Hematopoietic multipotent progenitor cell treated with erythropoietin and hydrocortisone succinate and interleukin-3 and kit ligand, for 15 days (in vitro differentiated cells): ENCODE measurements around the gene EZR.
"Not testable (repeated sequence)": the region's sequence is repeated elsewhere in the genome, so short reads cannot be mapped to it uniquely, and the experiment has no call there.

Experiments
- DNase-seq: peaks from one replicate; pipeline ENCODE4 v3.0.0-alpha.2; 2015; ENCODE audit warnings: low spot score

EZR gene

DNA sequence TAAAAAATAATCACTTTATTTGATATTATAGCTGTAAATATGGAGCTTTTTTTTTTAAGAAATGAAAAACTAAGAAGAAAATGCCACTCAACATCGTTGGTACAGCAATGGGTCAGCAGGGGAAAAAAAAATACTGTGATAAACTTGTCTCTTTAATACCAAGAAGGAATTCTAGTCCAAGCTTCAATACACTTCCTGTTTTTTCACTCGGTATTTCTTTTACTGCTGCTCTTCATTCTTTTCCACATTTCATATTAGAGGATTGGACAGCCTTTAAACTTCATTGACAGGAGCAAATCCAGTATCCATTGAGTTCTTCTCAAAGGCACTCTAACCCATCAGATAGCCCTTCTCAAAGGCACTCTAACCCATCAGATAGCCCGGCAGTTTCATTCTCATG lies 22.2 kb upstream of the EZR start:
- no peak for DNase-seq

DNA sequence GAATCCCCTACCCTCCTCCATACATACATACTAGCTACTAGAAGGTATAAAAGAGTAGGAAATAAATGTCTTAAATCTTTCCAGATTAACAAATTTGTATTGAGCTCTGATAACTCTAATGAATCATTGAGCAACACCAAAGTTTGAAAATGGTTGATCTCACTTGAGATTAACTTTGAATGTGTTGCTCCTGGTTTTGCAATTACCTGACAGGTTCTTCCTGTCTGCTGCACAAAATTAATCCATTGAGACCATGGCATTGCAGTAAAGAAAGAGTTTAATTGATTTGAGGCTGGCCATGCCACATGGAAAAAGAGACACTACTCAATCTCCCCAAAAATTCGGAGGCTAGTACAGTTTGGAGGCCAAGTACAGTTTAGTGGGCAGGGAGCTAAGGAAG lies 21.3 kb upstream of the EZR start:
- no peak for DNase-seq

DNA sequence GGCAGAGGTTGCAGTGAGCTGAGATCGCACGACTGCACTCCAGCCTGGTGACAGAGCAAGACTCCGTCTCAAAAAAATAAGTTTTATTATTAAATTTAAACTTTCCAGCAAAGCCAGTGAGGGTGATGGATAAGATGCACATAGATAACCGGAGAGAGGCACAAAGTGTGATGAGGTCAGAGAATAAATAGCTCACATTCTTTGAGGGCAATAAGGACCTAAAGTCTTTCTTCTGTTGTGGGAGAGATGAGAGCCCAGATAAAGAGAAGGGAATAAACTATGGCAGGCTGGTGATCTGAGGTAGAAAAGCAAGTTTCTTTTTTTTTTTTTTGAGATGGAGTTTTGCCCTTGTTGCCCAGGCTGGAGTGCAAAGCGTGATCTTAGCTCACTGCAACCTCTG lies 20.6 kb upstream of the EZR start:
- DNase-seq, result no peak

DNA sequence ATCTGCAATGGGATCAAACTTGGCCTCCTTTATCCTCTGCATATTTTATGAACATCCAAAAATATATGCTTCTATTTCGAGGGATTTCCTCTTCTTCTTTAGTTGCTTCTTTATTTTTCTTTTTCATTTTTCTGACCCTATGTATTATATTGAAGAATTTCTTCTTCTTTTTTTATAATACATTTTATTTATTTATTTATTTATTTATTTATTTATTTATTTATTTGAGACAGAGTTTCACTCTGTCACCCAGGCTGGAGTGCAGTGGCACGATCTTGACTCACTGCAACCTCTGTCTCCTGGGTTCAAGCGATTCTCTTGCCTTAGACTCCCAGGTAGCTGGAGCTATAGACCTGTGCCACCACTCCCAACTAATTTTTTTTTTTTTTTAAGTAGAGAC lies 19.6 kb upstream of the EZR start:
- DNase-seq, result not testable (repeated sequence)

DNA sequence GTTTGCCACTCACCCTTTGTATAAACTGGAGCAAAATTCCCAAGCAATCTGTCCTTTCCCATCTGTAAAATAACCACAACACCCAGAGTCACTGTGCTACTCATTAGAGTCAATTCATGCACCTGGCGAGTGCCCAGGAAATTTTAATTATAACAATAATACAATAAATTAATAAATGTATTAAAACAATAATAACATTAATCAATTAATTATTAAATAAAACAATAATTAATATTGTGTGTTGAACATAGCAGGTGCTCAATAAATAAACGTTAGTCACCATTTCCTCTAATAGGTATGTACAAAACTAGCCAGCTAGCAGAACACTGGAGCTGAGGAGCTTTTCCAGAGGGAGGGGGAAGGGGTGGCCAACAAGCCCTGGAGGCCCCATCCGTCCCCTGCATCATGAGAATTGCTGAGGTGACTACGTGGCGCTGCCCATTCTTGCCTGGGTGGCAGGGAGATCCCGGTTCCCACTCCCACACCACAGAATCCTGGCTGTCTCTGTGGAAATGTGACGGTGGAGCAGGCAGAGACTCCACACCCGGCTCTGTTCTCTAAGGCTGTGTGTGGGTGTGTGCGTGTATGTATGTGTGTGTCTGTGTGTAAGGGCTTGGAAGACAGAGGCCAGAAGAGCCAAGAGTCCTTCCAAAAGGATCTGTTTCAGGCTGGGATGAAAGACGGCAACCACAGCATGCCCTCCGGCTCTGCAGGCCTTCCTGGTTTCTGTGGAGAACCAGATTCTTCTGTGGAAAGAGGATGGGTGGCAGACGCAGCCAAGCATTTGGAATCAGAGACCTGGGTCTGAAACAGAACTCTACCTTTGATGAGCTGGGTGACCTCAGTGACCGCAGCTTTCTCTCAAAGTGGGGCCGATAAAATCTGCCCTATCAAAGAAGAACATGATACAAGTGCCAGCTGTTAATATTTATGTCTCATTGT lies 18.8 kb upstream of the EZR start:
- no peak for DNase-seq

DNA sequence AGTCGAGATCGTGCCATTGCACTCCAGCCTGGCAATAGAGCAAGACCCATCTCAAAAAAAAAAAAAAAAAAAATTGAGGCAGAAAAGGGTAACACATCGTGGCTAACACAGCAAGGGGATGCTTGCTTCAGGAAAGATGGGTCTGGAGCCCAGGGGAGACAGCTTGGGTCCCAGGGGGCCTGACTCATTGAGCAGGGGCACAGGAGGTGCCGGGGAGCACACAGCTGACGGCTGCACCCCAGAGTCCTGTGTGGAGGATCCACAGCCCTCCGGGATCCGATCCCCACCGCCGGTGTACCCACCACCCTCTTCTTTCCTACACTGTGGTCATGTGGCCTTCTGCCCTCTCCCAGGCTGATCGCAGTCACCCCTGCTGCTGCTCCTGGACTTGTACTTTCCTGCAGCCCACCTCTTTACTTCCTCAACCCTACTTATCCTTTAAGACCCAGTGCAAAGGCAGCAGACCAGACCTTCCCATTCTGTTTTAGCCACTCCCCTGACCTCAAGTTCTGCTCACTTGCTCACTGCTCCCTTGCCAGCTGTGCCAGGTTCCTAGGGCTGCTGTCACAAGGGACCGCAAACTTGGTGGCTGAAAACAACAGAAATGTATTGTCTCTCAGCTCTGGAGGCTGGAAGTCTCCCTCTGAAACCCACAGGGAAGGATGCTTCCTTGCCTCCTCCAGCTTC lies 17.6 kb upstream of the EZR start:
- DNase-seq, result no peak

DNA sequence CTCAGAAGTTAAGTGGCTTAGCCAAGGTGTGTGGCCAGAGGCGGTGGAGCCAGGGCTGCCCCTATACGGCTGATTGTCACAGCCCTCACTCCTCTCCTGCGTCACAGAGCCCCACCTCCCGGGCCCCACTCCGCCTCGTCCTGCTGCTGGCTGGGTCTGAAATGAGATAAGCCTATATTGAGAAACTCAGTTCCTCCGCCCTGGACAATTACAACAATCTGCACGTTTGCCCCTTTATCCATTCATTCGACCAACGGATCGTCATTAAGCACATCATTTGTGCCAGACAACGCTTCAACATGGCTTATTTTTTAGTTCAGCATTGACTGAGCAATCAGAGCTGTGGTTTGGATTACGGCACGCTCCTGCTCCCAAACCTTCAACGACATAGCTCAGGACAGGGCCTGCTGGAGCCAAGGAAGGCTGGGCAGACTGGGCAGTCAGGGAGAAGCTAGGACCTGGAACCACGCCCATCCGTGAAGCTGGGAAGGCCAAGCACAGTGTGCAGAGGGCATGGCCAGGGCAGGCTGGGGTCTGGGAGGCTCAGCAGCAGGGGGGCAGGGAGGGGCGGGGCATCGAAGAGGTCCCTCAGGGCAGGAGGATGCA lies 16.6 kb upstream of the EZR start:
- peak; percentile 77 for DNase-seq

DNA sequence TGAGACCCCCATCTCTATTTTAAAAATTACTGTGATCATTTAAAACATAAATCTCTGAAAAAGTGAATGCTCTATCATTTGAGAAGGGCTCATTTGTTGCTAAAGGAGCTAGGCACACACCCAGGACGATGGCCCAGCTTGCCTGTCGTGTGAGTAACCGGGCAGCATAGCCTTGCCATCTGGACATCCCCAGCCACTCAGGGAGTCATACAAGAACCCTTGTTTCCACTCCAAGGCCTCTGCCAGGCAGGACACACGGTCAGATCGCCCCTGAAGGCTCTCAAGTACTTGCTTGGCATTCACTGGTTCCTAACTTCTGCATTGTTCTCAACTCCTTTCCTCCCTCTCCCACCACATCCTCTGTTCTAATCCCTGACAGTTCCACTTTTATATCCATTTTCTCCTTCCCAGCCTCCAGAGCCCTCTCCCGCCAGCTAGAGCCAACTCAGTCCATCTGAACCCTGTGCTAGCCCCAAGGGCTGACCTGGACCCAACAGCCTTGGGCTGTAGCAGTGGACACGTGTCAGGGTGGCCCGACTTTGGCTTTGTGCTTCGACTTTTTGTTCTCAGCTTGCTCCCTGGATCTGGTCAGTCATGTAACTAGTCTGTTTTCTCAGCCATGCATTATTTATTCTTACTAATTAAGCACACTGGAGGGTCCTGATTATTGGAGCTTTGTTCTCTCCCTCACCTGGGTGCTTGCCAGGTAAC lies 15.7 kb upstream of the EZR start:
- DNase-seq, result no peak

DNA sequence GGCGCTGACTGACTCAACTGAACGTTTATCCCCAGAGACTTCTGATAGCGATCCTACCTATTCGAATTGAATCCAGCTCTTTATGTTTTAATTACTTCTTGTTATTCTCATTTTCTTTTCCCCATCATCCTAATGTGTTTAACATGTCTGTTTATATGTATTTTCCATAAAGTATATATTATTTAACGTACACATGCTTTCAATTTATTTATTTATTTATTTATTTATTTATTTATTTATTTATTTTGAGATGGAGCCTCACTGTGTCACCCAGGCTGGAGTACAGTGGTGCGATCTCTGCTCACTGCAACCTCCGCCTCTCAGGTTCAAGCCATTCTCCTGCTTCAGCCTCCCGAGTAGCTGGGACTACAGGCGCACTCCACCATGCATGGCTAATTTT lies 13.6 kb upstream of the EZR start:
- not testable (repeated sequence) for DNase-seq

DNA sequence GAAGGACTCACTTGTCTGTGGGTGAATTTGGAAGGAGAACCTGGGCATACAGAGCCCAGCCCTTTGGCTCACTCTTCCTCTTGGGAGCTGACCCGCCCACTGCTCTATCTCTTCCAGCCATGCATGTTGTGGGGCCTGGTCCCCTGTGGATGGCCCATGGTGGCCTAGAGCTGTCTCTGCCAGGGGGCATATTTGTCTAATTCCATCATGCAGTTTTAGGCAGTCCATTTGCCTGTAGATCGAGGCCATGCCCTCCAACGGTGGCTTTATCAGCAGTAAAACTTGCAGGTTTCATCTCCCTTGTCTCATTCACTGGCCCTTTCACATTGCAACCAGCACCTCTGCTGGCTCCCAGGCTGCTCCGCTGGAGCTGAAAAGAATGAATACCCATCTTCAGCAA lies 12.9 kb upstream of the EZR start:
- DNase-seq, result peak; percentile 54

DNA sequence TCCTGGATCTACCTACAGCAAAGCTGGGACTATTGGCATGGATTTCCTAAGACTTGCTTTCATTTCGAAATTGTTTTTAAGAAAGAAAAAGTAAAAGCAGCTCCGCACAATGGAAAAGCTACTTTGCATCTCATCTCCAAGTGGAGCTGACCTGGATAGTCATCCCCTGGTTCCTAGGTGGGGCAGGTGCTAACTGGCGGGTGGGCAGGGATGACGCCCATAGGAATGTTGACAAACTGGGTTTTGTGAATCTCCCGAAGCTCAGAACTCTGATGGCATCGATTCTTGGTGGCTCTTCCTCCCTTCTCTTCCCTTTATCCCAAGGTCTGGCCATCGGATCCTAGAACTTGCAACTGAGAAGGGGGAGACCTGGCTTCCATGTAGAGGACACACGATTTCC lies 12.4 kb upstream of the EZR start:
- DNase-seq, result no peak

DNA sequence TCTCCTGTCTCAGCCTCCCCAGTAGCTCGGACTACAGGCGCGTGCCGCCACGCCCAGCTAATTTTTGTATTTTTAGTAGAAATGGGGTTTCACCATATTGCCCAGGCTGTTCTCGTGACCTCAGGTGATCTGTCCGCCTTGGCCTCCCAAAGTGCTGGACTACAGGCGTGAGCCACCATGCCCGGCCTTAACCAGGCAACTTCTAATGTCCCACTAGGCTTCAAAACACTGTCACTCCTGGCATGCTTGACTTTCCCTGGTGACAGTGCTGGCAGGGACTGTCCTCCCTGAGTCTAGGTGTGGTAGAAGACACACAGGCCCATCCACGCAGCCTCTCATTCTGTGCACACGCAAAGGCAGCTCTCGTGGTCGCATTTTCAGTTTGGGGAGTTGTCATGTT lies 11.6 kb upstream of the EZR start:
- no peak for DNase-seq

DNA sequence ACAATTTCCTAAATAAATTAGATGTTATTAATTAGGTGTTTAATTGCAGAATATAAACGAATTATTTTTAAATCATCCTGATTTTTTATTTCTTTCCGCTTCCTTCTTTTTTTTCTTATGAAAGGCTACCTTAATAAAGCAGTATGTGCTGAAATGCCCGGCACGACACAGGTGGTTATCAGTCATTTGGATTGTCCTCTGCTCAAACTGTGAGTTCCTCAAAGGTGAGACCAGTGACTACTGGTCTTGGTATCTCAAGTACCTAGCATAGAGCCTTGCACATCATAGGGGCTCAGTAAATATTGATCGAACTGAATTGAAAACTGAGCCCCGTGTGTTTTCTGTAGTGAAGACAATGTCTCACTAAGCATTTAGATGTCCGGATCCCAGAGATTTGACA lies 9.6 kb upstream of the EZR start:
- no peak for DNase-seq

DNA sequence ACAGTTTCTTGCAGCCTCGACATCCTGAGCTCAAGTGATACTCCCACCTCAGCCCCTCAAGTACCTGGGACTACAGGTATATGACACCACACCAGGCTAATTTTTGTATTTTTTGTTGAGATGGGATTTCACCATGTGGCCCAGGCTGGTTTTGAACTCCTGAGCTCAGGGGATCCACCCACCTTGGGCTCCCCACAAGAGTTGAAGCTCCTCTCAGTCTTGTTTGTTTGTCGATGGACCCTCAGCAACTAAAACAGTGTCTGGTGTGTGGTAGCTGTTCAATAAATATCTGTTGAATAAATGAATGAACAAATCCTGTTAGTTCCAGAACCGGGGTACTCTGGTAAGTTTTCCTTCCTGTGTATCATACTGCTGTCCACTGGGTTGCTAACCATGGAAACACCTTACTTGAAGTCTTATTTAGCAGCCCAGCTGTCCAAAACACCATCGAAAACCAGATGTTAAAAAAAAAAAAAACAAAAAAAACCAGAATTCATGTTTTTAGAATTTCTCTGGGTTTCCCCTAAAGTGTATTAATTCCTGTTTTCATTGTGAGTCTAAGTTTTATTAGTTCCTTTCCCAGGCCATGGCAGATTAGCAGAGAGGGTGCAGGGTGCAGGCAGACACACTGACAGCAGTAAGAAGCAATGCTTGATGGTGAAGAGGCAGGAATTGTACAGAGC lies 7.8 kb upstream of the EZR start:
- no peak for DNase-seq

DNA sequence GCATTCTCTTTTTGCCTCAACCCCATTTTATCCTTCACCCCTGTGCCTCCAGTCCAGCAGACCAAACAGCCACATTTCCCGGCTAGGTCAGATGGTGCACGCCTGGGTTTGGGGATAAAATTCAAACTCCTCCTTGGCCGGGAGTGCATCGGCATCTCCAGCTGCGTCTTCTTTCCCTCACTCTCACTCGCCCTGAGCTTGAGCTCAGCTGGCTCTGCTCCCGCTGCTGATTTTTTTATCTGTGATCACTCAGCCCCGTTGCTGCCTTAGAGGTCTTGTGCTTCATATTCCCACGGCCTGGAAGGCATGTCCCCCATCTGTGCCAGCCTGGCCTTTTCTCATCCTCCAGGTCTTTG lies 6.8 kb upstream of the EZR start:
- no peak for DNase-seq

DNA sequence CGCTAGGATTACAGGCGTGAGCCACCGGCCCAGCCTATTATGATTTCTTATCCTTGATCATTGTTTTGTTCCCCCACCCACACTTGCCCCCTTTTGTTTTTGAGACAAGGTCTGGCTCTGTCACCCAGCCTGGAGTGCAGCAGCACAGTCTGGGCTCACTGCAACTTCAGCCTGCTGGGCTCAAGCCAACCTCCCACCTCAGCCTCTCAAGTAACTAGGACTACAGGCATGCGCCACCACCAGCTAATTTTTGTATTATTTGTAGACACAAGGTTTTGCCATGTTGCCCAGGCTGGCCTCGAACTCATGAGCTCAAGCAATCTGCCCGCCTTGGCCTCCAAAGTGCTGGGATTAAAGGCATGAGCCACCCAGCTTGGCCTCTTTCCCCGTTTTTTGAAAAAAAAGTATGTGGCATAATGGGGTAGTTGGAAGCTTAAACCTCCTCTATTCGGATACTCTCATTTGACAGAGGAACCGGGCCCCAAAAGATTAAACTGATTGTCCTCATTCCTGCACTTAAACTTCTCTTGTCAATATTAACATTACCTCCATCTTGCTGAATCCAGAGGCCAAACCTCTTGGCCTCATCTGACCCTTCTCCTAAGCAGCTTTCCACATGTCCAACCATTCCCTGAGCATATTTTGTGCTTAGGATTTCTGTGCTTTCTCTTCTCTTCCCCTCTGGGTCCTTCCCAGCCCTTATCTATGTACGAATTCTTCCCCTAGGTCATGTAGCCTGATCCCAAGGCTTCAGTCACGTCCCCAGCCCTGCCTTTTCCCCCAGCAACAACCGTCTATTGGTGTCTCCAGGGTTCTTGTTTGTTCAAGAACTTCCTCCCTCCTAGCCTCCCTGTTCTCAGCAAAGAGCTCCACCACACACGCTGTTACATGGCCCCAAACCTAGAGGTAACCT lies 6.1 kb upstream of the EZR start:
- DNase-seq, result no peak

DNA sequence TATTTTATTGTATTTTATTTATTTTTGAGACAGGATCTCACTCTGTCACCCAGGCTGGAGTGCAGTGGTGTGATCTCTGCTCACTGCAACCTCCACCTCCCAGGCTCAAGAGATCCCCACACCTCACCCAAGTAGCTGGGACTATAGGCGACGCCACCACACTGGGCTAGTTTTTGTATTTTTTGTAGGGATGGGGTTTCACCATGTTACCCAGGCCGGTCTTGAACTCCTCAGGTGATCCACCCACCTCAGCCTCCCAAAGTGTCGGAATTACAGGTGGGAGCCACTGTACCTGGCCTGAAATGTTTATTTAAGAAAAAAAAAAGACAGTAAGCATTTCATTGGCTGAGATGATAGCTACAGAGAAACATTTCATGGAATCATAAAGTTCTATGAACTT lies 4.4 kb upstream of the EZR start:
- not testable (repeated sequence) for DNase-seq

DNA sequence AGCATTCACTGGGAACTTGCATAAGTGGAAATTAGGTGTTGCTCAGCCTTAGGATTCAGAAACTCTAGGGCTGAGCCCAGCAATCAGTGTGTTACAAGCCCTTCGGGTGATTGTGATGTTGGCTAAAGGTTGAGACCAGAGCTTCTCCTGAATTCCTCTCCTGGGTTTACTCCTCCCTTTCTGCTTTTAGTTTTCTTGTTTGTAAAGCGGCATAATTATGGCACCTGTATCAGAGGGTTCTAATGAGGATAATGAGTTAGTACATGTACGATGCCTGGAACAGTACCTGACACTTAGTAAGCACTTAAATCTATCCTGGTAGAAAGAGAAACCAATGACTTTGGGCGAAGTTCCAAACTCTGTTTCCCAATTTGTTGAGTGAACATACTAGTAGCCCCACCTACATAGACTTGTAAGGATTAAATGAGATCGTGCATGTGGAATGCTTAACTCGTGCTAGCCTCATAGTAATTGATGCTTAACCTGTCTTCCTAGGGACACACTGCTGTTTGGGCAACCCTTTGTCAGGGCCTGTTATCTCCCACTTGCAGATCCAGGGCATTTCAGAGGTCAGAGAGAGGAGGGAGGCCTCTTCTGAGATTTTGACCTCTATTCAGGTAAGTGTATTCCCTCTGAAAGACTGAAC lies 932 bp upstream of the EZR start:
- peak; percentile 20 for DNase-seq

DNA sequence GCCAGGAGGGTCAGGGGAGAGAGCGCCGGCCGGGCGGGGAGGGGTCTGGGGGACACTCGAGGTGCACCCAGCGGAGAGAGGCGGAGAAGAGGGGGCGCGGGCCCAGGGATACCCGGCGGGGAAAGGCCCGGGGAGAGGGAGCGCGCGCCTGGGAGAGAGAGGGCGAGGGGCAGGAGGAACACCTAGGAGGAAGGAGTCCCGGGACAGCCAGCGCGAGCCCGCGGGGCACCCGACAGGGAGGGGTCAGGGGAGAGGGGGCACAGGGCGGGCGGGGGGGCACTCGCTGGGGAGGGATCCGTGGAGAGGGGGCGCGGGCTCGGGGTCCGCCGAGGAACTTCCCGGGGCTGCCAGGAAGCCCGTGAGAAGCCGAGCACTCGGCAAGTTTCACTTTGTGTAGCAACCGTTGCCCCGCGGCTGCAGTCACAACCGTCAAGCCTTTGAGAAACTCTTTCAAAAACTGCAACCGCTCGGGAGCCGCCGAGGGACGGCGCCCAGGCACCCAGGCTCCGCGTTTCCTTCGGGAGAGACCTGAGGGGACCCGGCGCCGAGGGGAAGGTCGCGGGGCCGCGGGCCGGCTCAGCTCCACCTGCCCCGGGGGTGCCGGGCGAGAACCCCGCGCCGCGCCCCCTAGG lies 471 bp downstream of the EZR start:
- DNase-seq, result peak; percentile 60
